Mesenchymal stem cell (in vitro differentiated cells and primary cell): ENCODE data around the gene DMBX1.

ENCODE experiments used
- DNase-seq: peaks from one replicate; pipeline ENCODE4 v3.0.0-alpha.2; 2013
- H2AFZ ChIP-seq: one replicate; pipeline ENCODE4 v1.6.1; 2013; ENCODE audit warnings: low read depth, mild to moderate bottlenecking, control low read depth, inconsistent platforms, low read length, moderate library complexity
- H2AK5ac ChIP-seq: 2 replicates; pipeline ENCODE4 v1.6.1; 2013; ENCODE audit warnings: low read length, moderate library complexity, mild to moderate bottlenecking, inconsistent platforms; ENCODE audit not compliant: severe bottlenecking
- H2BK120ac ChIP-seq: one replicate; pipeline ENCODE4 v1.6.1; 2013; ENCODE audit warnings: low read depth, mild to moderate bottlenecking, inconsistent platforms, low read length, moderate library complexity
- H2BK12ac ChIP-seq, 2 experiments: one replicate each; pipeline ENCODE4 v1.6.1; 2013; ENCODE audit warnings: inconsistent platforms in 2 of 2, low read length in 2 of 2, mild to moderate bottlenecking in 2 of 2, moderate library complexity in 2 of 2, control low read depth in 1 of 2
- H2BK15ac ChIP-seq: one replicate; pipeline ENCODE4 v1.6.1; 2013; ENCODE audit warnings: mild to moderate bottlenecking, low read depth, inconsistent platforms; ENCODE audit not compliant: poor library complexity, severe bottlenecking
- H2BK5ac ChIP-seq: 2 replicates; pipeline ENCODE4 v1.6.1; 2013; ENCODE audit warnings: low read depth, mild to moderate bottlenecking, low read length, control low read depth, inconsistent platforms; ENCODE audit not compliant: poor library complexity, severe bottlenecking
- H3K14ac ChIP-seq, 2 experiments: one replicate each; pipeline ENCODE4 v1.6.1; 2013; ENCODE audit warnings: inconsistent platforms in 2 of 2, low read length in 2 of 2, control low read depth in 1 of 2, mild to moderate bottlenecking in 1 of 2, moderate library complexity in 1 of 2
- H3K18ac ChIP-seq, 2 experiments: one replicate each; pipeline ENCODE4 v1.6.1; 2013; ENCODE audit warnings: inconsistent platforms in 2 of 2, low read length in 2 of 2, control low read depth in 1 of 2, low read depth in 1 of 2, mild to moderate bottlenecking in 1 of 2
- H3K23ac ChIP-seq, 2 experiments: one replicate each; pipeline ENCODE4 v1.6.1; 2013; ENCODE audit warnings: inconsistent platforms in 2 of 2, low read length in 2 of 2, mild to moderate bottlenecking in 2 of 2, moderate library complexity in 2 of 2, control low read depth in 1 of 2
- H3K27ac ChIP-seq: 2 replicates; pipeline ENCODE4 v1.5.1; 2013; ENCODE audit warnings: mild to moderate bottlenecking, moderate library complexity, low read length, control low read depth, inconsistent platforms; ENCODE audit not compliant: poor library complexity, severe bottlenecking
- H3K27me3 ChIP-seq, 2 experiments: 2 replicates each; pipeline versions ENCODE4 v1.6.1 to v1.7.0; 2013; ENCODE audit warnings: low read length in 2 of 2, mild to moderate bottlenecking in 2 of 2, moderate library complexity in 2 of 2, control low read depth in 1 of 2, inconsistent platforms in 1 of 2; ENCODE audit not compliant: control insufficient read depth in 1 of 2, insufficient read depth in 1 of 2
- H3K36me3 ChIP-seq, 2 experiments: 2 replicates each; pipeline versions ENCODE4 v1.6.1 to v1.7.0; 2013; ENCODE audit warnings: low read length in 2 of 2, control low read depth in 1 of 2, inconsistent platforms in 1 of 2, low read depth in 1 of 2, mild to moderate bottlenecking in 1 of 2; ENCODE audit not compliant: insufficient read depth in 2 of 2, control insufficient read depth in 1 of 2
- H3K4ac ChIP-seq, 2 experiments: one replicate each; pipeline ENCODE4 v1.6.1; 2013; ENCODE audit warnings: inconsistent platforms in 2 of 2, low read length in 2 of 2, mild to moderate bottlenecking in 2 of 2, moderate library complexity in 2 of 2, control low read depth in 1 of 2, low read depth in 1 of 2
- H3K4me1 ChIP-seq: 2 replicates; pipeline ENCODE4 v1.6.1; 2013; ENCODE audit warnings: low read depth, low read length, control low read depth; ENCODE audit not compliant: control insufficient read depth, insufficient read depth
- H3K4me2 ChIP-seq: 2 replicates; pipeline ENCODE4 v1.6.1; 2013; ENCODE audit warnings: low read length, mild to moderate bottlenecking, inconsistent platforms; ENCODE audit not compliant: poor library complexity, severe bottlenecking
- H3K4me3 ChIP-seq, 2 experiments: 2 replicates each; pipeline versions ENCODE4 v1.5.1 to v1.7.0; 2013; ENCODE audit warnings: low read length in 2 of 2, mild to moderate bottlenecking in 2 of 2, control low read depth in 1 of 2, low read depth in 1 of 2; ENCODE audit not compliant: insufficient read depth in 1 of 2
- H3K79me1 ChIP-seq: replicated peaks from 2 replicates; pipeline ENCODE4 v1.6.1; 2013; ENCODE audit warnings: mild to moderate bottlenecking, control low read depth, low read length, inconsistent platforms; ENCODE audit not compliant: poor library complexity, severe bottlenecking
- H3K9ac ChIP-seq: 2 replicates; pipeline ENCODE4 v1.7.0; 2013; ENCODE audit warnings: mild to moderate bottlenecking, low read length, moderate library complexity
- H3K9me3 ChIP-seq: 2 replicates; pipeline ENCODE4 v1.7.0; 2013; ENCODE audit warnings: mild to moderate bottlenecking, low read length; ENCODE audit not compliant: control insufficient read depth
- H4K8ac ChIP-seq: one replicate; pipeline ENCODE4 v1.6.1; 2013; ENCODE audit warnings: inconsistent platforms, mild to moderate bottlenecking, low read length, moderate library complexity
- H4K91ac ChIP-seq: one replicate; pipeline ENCODE4 v1.6.1; 2013; ENCODE audit warnings: mild to moderate bottlenecking, low read length, inconsistent platforms
- WGBS: methylation state at CpG from one replicate; pipeline ENCODE4 v1.1.7; 2013; ENCODE audit warnings: mixed read lengths; 5-methylcytosine and 5-hydroxymethylcytosine counted together

DMBX1 gene

DNA sequence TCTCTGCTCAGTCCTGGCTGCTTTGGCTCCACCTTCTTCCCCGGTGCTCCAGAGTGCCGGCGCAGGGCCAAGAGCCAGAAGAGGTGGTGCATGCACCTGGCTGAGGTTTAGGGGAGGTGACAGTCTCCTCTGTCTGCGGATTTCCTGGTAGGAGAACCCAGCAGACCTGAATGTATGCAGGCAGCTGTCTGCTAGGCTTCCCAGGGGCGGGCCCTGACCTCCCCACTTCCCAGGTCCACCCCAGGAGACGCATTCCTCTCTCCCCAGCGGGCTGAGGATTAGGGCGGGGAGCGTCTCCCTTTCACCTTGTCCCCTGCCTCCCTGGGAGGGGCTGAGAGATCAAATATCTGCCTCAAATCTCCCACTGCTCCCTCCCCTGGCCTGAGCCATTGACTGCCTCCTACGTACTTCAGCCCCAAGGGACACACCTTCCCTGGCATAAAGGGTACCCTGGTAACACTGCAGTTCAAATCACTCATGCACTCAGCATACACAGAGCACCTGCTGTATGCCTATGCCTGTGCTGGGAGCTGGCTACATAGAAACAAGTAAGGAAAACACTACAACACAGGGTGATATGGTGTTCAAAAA lies 27.5 kb downstream of the DMBX1 start:
- Histone ChIP-seq H3K14ac (no peak overlapping the region), H2BK120ac (no peak overlapping the region), H3K36me3 (no peaks in the 10 kb centered on the region), H2AFZ (no peak overlapping the region), H3K23ac (no peak overlapping the region), H3K4me2 (peak overlapping the region; percentile 38), H2BK15ac (no peak overlapping the region), H3K27ac (no peak overlapping the region), H4K8ac (no peak overlapping the region), H3K4ac (no peak overlapping the region), H2BK5ac (no peak overlapping the region), H3K9me3 (no peaks in the 10 kb centered on the region), H3K79me1 (no peaks in the 10 kb centered on the region), H2BK12ac (no peak overlapping the region), H3K4me1 (peaks cover 22% of the 10 kb centered on the region), H3K9ac (no peak overlapping the region), H4K91ac (no peak overlapping the region), H3K18ac (no peak overlapping the region), H3K4me3 (no peak overlapping the region), H2AK5ac (no peak overlapping the region), H3K27me3 (peaks cover 63 to 64% of the 10 kb centered on the region in 2 experiments)
- WGBS: 5% methylated on average over 10 of the region's 10 CpGs
- no peak for DNase-seq

DNA sequence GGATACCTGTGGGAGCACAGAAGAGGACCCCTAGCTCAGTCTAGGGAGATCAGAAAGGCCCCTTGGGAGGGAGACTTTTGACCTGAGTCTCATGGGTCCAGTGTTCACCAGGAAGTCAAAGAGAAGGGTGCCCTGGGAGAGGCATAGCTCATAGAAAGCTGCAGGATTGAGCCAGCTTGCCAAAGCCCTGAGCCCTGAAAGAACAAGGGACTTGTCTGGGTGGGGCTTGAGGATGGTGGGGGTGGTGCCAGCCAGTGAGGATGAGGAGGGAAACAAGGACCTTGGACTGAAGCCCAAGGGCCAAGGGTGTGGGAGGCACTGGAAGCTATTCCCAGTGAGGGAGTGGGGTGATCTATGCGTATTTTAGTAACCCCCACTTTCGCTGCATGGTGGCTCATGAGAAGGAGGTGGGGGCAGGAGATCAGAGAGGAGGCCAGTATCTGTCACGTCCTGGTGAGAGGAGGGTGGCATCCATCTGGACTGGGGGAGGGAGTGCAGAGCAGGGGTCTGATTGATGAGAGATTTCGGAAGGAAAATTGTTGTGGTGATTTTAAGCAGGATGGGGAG lies 28.4 kb downstream of the DMBX1 start:
- H2AK5ac ChIP-seq: no peak overlapping the region
- no peak for DNase-seq
- WGBS: 50% methylated on average over 4 of the region's 4 CpGs
- H2BK15ac ChIP-seq: no peak overlapping the region
- no peaks in the 10 kb centered on the region for H3K36me3 ChIP-seq
- no peak overlapping the region for H3K4me3 ChIP-seq
- peaks cover 58 to 60% of the 10 kb centered on the region in 2 experiments for H3K27me3 ChIP-seq
- H3K4me1 ChIP-seq: peaks cover 29% of the 10 kb centered on the region
- no peak overlapping the region for H3K9ac ChIP-seq
- no peak overlapping the region for H3K14ac ChIP-seq
- H2BK12ac ChIP-seq: no peak overlapping the region
- no peaks in the 10 kb centered on the region for H3K9me3 ChIP-seq
- H3K4me2 ChIP-seq: no peak overlapping the region
- H3K27ac ChIP-seq: no peak overlapping the region
- no peak overlapping the region for H2AFZ ChIP-seq
- no peak overlapping the region for H2BK5ac ChIP-seq
- no peak overlapping the region for H3K18ac ChIP-seq
- H4K91ac ChIP-seq: no peak overlapping the region
- no peak overlapping the region for H3K4ac ChIP-seq
- H3K23ac ChIP-seq: no peak overlapping the region
- H4K8ac ChIP-seq: no peak overlapping the region
- no peaks in the 10 kb centered on the region for H3K79me1 ChIP-seq
- H2BK120ac ChIP-seq: no peak overlapping the region

DNA sequence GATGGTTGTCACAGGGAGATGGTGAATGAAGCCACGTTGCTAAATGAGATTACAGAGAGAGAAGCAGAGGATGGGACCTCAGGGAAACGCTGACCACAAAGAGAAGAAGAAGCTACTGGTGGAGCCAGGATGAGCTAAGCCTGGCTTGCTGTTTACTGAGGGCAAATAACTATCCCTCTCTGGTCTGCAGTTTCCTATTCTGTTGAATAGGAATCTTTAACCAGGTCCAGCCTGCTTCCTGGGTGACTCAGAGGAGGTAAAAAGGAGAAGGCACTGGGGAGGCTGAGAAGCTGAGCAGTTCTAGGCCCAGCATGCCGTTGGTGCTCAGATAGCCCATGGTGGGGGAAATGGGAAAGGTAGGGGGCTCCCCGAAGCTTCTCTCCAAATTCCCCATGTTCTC lies 29.6 kb downstream of the DMBX1 start:
- no peak overlapping the region for H2AFZ ChIP-seq
- H3K23ac ChIP-seq: no peak overlapping the region
- no peak overlapping the region for H3K4me3 ChIP-seq
- H3K27me3 ChIP-seq: peaks cover 54% of the 10 kb centered on the region in 2 experiments
- peaks cover 29% of the 10 kb centered on the region for H3K4me1 ChIP-seq
- H2BK12ac ChIP-seq: no peak overlapping the region
- DNase-seq: no peak
- H3K36me3 ChIP-seq: no peaks in the 10 kb centered on the region
- H2BK15ac ChIP-seq: no peak overlapping the region
- WGBS: 78% methylated on average over 4 of the region's 4 CpGs
- H4K8ac ChIP-seq: no peak overlapping the region
- H3K4me2 ChIP-seq: no peak overlapping the region
- H3K79me1 ChIP-seq: no peaks in the 10 kb centered on the region
- H4K91ac ChIP-seq: no peak overlapping the region
- H3K4ac ChIP-seq: no peak overlapping the region
- no peak overlapping the region for H2BK120ac ChIP-seq
- no peak overlapping the region for H3K9ac ChIP-seq
- H3K14ac ChIP-seq: no peak overlapping the region
- H2AK5ac ChIP-seq: no peak overlapping the region
- no peak overlapping the region for H3K27ac ChIP-seq
- H2BK5ac ChIP-seq: no peak overlapping the region
- no peak overlapping the region for H3K18ac ChIP-seq
- no peaks in the 10 kb centered on the region for H3K9me3 ChIP-seq

DNA sequence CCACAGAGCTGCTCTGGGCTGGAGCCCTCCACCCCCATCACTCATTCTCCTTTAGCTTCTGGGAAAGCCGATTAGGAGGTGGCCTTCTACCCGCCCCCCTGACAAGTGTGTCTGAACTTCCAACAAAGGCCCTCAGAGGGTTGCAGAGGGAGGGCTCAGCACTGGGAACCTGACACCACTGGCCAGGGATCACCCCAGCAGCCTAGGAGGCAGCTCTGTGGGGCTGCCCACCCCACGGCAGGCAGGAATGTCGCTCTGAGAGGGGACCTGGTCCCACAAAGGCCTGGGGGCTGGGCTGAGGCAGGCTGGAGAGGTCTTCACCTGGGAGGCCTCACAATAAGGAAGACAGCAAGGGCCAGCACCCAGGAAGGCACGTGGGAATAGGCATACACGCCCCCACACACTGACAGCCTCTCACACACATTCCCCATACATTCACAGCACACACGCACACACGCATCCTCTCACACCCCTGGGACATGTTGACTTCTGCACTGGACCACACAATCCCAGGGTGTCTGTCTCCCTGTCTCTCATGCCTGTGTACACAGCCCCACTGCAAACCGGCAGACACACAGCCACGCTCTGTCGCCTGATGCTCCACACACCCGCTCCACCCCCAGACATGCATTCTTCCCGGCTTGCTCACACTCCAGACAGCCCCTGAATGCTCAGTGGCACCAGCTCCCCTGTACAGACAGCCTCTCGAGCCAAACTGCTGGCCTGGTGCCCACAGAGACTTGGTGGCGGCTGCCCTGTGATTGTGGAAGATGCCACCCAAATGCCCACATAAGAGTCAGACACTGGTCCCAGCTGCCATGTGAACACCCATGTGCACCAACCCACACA lies 30.7 kb downstream of the DMBX1 start:
- H3K23ac ChIP-seq: no peak overlapping the region
- H3K27me3 ChIP-seq: peaks cover 54% of the 10 kb centered on the region in 2 experiments
- H3K4me1 ChIP-seq: peaks cover 29% of the 10 kb centered on the region
- DNase-seq: peak; percentile 72
- peak overlapping the region; percentile 12 for H3K4me2 ChIP-seq
- no peak overlapping the region for H3K4ac ChIP-seq
- H2BK12ac ChIP-seq: no peak overlapping the region
- 22% methylated on average over 15 of the region's 15 CpGs for WGBS
- no peak overlapping the region for H2BK15ac ChIP-seq
- H3K4me3 ChIP-seq: no peak overlapping the region
- H3K79me1 ChIP-seq: no peaks in the 10 kb centered on the region
- H2AFZ ChIP-seq: no peak overlapping the region
- peak overlapping the region; percentile 62 for H4K91ac ChIP-seq
- peak overlapping the region in 1 of 2 experiments; percentile 5 for H3K14ac ChIP-seq
- no peak overlapping the region for H2BK5ac ChIP-seq
- peak overlapping the region; percentile 84 for H2AK5ac ChIP-seq
- H3K18ac ChIP-seq: peak overlapping the region in 1 of 2 experiments; percentile 54
- no peaks in the 10 kb centered on the region for H3K9me3 ChIP-seq
- H3K27ac ChIP-seq: peak overlapping the region; percentile 2
- no peaks in the 10 kb centered on the region for H3K36me3 ChIP-seq
- H2BK120ac ChIP-seq: no peak overlapping the region
- H4K8ac ChIP-seq: peak overlapping the region; percentile 82
- no peak overlapping the region for H3K9ac ChIP-seq
